ENCODE measurements around the gene OR10A2.

GRCh38 chr11:6833356-6833755 lies 29.5 kb upstream of the OR10A2 start:
- TF ChIP-seq CTCF (IDR thresholded peaks at IDR 0.05; ENCODE audit: low read depth, low read length) (no peak), EZH2phosphoT487 (IDR thresholded peaks at IDR 0.05; ENCODE audit: low read depth) (no peak)

All from OCI-LY3 (cell line).